ENCODE results near the gene NHSL2.

NHSL2 gene

GRCh38 chrX:72009731-72010130 is 99.1 kb downstream of the NHSL2 start:
- H3K27me3 ChIP-seq (replicated peaks in 2 of 5; ENCODE audit: control insufficient read depth in 4 of 5, insufficient read depth in 5 of 5, low read length in 4 of 5): peaks cover 0 to 14% (median 0%) of the 10 kb centered on the region in 5 experiments
- WGBS (ENCODE audit: insufficient coverage): no CpG with 5 or more reads among the region's 2 CpGs
- H3K36me3 ChIP-seq (ENCODE audit: control insufficient read depth in 4 of 4, insufficient read depth in 4 of 4, low read length in 3 of 4): no peaks in the 10 kb centered on the region
- H3K27ac ChIP-seq (ENCODE audit: insufficient read depth in 1 of 2, low read depth in 1 of 2, low read length in 2 of 2, poor library complexity in 1 of 2, severe bottlenecking in 2 of 2): no peak overlapping the region
- POLR2A ChIA-PET: no interaction called here
- H3K4me1 ChIP-seq (ENCODE audit: control extremely low read depth in 1 of 4, control insufficient read depth in 4 of 4, insufficient read depth in 4 of 4, low read length in 3 of 4): no peaks in the 10 kb centered on the region
- H3K9me3 ChIP-seq (ENCODE audit: control extremely low read depth in 1 of 5, control insufficient read depth in 4 of 5, insufficient read depth in 2 of 5, low read depth in 1 of 5, low read length in 4 of 5): no peaks in the 10 kb centered on the region
- DNase-seq: no peak
- no peak overlapping the region for H3K4me3 ChIP-seq (ENCODE audit: control insufficient read depth in 1 of 7, extremely low read depth in 1 of 7, insufficient read depth in 4 of 7, low read depth in 2 of 7, low read length in 6 of 7)
- CTCF ChIA-PET: interaction anchor here (1.6 kb wide), 1 partner anchor 8 kb away, joined by 4 read pairs; no protein-coding TSS in a partner anchor

DNA sequence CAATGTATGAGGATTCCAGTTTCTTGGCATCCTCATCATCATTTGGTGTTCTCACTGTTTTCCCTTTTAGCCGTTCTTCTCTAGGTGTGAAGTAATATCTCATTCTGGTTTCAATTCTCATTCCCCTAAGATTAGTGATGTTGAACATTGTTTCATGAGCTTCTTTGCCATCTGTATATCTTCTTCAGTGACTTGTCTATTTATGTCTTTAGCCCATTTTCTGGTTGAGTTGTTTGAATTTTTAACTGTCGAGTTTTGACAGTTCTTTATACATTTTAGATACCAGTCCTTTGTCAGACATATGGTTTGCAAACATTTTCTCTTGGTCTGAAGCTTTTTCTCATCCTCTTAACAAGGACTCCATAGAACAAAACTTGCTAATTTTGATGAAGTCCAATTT is 101.1 kb downstream of the NHSL2 start:
- CTCF ChIA-PET: interaction anchor here (1.1 to 3.3 kb wide), 3 partner anchors 8 to 36 kb away, joined by 3 to 16 read pairs (median 3); no protein-coding TSS in a partner anchor
- Histone ChIP-seq H3K27me3 (replicated peaks in 2 of 5; ENCODE audit: control insufficient read depth in 4 of 5, insufficient read depth in 5 of 5, low read length in 4 of 5) (peaks cover 0 to 15% (median 0%) of the 10 kb centered on the region in 5 experiments), H3K9me3 (ENCODE audit: control extremely low read depth in 1 of 5, control insufficient read depth in 4 of 5, insufficient read depth in 2 of 5, low read depth in 1 of 5, low read length in 4 of 5) (no peaks in the 10 kb centered on the region), H3K4me3 (ENCODE audit: control insufficient read depth in 1 of 7, extremely low read depth in 1 of 7, insufficient read depth in 4 of 7, low read depth in 2 of 7, low read length in 6 of 7) (no peak overlapping the region), H3K27ac (ENCODE audit: insufficient read depth in 1 of 2, low read depth in 1 of 2, low read length in 2 of 2, poor library complexity in 1 of 2, severe bottlenecking in 2 of 2) (no peak overlapping the region), H3K4me1 (ENCODE audit: control extremely low read depth in 1 of 4, control insufficient read depth in 4 of 4, insufficient read depth in 4 of 4, low read length in 3 of 4) (no peaks in the 10 kb centered on the region), H3K36me3 (ENCODE audit: control insufficient read depth in 4 of 4, insufficient read depth in 4 of 4, low read length in 3 of 4) (no peaks in the 10 kb centered on the region)
- no CpG with 5 or more reads among the region's 2 CpGs for WGBS (ENCODE audit: insufficient coverage)
- no peak for DNase-seq
- POLR2A ChIA-PET: interaction anchor here (0.6 kb wide), 1 partner anchor 96 kb away, joined by 4 read pairs; no protein-coding TSS in a partner anchor

DNA sequence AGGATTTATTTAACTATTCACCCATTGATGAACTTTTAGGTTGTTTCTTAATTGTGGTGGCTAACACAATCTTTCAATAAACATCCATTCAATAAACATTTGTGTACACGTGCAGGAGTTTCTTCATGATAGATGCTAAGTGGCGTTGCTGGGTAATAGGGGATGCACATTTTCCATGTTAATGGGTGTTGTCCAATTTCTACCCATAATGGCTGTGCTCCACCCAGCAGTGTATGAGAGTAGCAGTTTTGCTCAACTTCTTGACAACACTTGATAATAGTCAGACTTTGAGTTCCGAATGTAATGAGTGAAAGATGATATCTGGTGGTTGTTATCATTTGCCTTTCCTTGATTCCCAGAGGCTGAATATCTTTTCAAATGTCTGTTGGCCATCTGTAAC is 104.7 kb downstream of the NHSL2 start:
- ChIA-PET POLR2A (no interaction called here), CTCF (interaction anchor here (12.1 kb wide), 1 partner anchor 113 kb away, joined by 127 read pairs; the partner anchor contains the start of gene RTL5)
- Histone ChIP-seq H3K36me3 (ENCODE audit: control insufficient read depth in 4 of 4, insufficient read depth in 4 of 4, low read length in 3 of 4) (no peaks in the 10 kb centered on the region), H3K4me3 (ENCODE audit: control insufficient read depth in 1 of 7, extremely low read depth in 1 of 7, insufficient read depth in 4 of 7, low read depth in 2 of 7, low read length in 6 of 7) (no peak overlapping the region), H3K4me1 (ENCODE audit: control extremely low read depth in 1 of 4, control insufficient read depth in 4 of 4, insufficient read depth in 4 of 4, low read length in 3 of 4) (peaks cover 2 to 22% (median 14%) of the 10 kb centered on the region in 4 experiments), H3K27me3 (replicated peaks in 2 of 5; ENCODE audit: control insufficient read depth in 4 of 5, insufficient read depth in 5 of 5, low read length in 4 of 5) (peaks cover 0 to 31% (median 0%) of the 10 kb centered on the region in 5 experiments), H3K9me3 (ENCODE audit: control extremely low read depth in 1 of 5, control insufficient read depth in 4 of 5, insufficient read depth in 2 of 5, low read depth in 1 of 5, low read length in 4 of 5) (no peaks in the 10 kb centered on the region), H3K27ac (ENCODE audit: insufficient read depth in 1 of 2, low read depth in 1 of 2, low read length in 2 of 2, poor library complexity in 1 of 2, severe bottlenecking in 2 of 2) (no peak overlapping the region)
- no peak for DNase-seq
- WGBS (ENCODE audit: insufficient coverage): 92% methylated on average over 2 of the region's 3 CpGs

- peaks cover 4 to 31% (median 16%) of the 10 kb centered on the region in 4 experiments for H3K4me1 ChIP-seq (ENCODE audit: control extremely low read depth in 1 of 4, control insufficient read depth in 4 of 4, insufficient read depth in 4 of 4, low read length in 3 of 4)
- H3K27me3 ChIP-seq (replicated peaks in 2 of 5; ENCODE audit: control insufficient read depth in 4 of 5, insufficient read depth in 5 of 5, low read length in 4 of 5): peaks cover 0 to 31% (median 0%) of the 10 kb centered on the region in 5 experiments
- no peak overlapping the region for H3K4me3 ChIP-seq (ENCODE audit: control insufficient read depth in 1 of 7, extremely low read depth in 1 of 7, insufficient read depth in 4 of 7, low read depth in 2 of 7, low read length in 6 of 7)
- no peak for DNase-seq
- no peaks in the 10 kb centered on the region for H3K9me3 ChIP-seq (ENCODE audit: control extremely low read depth in 1 of 5, control insufficient read depth in 4 of 5, insufficient read depth in 2 of 5, low read depth in 1 of 5, low read length in 4 of 5)
- H3K27ac ChIP-seq (ENCODE audit: insufficient read depth in 1 of 2, low read depth in 1 of 2, low read length in 2 of 2, poor library complexity in 1 of 2, severe bottlenecking in 2 of 2): no peak overlapping the region
- ChIA-PET POLR2A (interaction anchor here (0.6 kb wide), 1 partner anchor 165 kb away, joined by 3 read pairs; no protein-coding TSS in a partner anchor), CTCF (interaction anchor here (1.0 to 12.1 kb wide), 7 partner anchors 7 to 111 kb away, joined by 3 to 127 read pairs (median 4); partner anchors contain the start of genes NHSL2 and RTL5)
- no peaks in the 10 kb centered on the region for H3K36me3 ChIP-seq (ENCODE audit: control insufficient read depth in 4 of 4, insufficient read depth in 4 of 4, low read length in 3 of 4)
- 75% methylated on average over 2 of the region's 4 CpGs for WGBS (ENCODE audit: insufficient coverage)
Measured at GRCh38 chrX:72016881-72017783, 106.5 kb downstream of the NHSL2 start.

GRCh38 chrX:72018277-72019112 is 107.8 kb downstream of the NHSL2 start:
- Histone ChIP-seq H3K9me3 (ENCODE audit: control extremely low read depth in 1 of 5, control insufficient read depth in 4 of 5, insufficient read depth in 2 of 5, low read depth in 1 of 5, low read length in 4 of 5) (no peaks in the 10 kb centered on the region), H3K36me3 (ENCODE audit: control insufficient read depth in 4 of 4, insufficient read depth in 4 of 4, low read length in 3 of 4) (no peaks in the 10 kb centered on the region), H3K27me3 (replicated peaks in 2 of 5; ENCODE audit: control insufficient read depth in 4 of 5, insufficient read depth in 5 of 5, low read length in 4 of 5) (peaks cover 0 to 31% (median 0%) of the 10 kb centered on the region in 5 experiments), H3K27ac (ENCODE audit: insufficient read depth in 1 of 2, low read depth in 1 of 2, low read length in 2 of 2, poor library complexity in 1 of 2, severe bottlenecking in 2 of 2) (no peak overlapping the region), H3K4me1 (ENCODE audit: control extremely low read depth in 1 of 4, control insufficient read depth in 4 of 4, insufficient read depth in 4 of 4, low read length in 3 of 4) (peaks cover 4 to 31% (median 16%) of the 10 kb centered on the region in 4 experiments), H3K4me3 (ENCODE audit: control insufficient read depth in 1 of 7, extremely low read depth in 1 of 7, insufficient read depth in 4 of 7, low read depth in 2 of 7, low read length in 6 of 7) (peak overlapping the region in 1 of 7 experiments; percentile 10)
- 35% methylated on average over 32 of the region's 70 CpGs for WGBS (ENCODE audit: insufficient coverage)
- ChIA-PET POLR2A (no interaction called here), CTCF (interaction anchor here (0.6 to 12.1 kb wide), 20 partner anchors 9 to 250 kb away, joined by 3 to 127 read pairs (median 3); partner anchors contain the start of genes NHSL2 and RTL5)
- peak; percentile 85 to 94 (median 94) for DNase-seq

GRCh38 chrX:72019487-72019886 is 108.8 kb downstream of the NHSL2 start:
- ChIA-PET CTCF (interaction anchor here (0.6 to 12.1 kb wide), 15 partner anchors 9 to 250 kb away, joined by 3 to 127 read pairs (median 3); partner anchors contain the start of gene RTL5), POLR2A (no interaction called here)
- no peak for DNase-seq
- Histone ChIP-seq H3K27me3 (replicated peaks in 2 of 5; ENCODE audit: control insufficient read depth in 4 of 5, insufficient read depth in 5 of 5, low read length in 4 of 5) (peaks cover 0 to 31% (median 0%) of the 10 kb centered on the region in 5 experiments), H3K4me1 (ENCODE audit: control extremely low read depth in 1 of 4, control insufficient read depth in 4 of 4, insufficient read depth in 4 of 4, low read length in 3 of 4) (peaks cover 4 to 31% (median 16%) of the 10 kb centered on the region in 4 experiments), H3K36me3 (ENCODE audit: control insufficient read depth in 4 of 4, insufficient read depth in 4 of 4, low read length in 3 of 4) (no peaks in the 10 kb centered on the region), H3K4me3 (ENCODE audit: control insufficient read depth in 1 of 7, extremely low read depth in 1 of 7, insufficient read depth in 4 of 7, low read depth in 2 of 7, low read length in 6 of 7) (no peak overlapping the region), H3K9me3 (ENCODE audit: control extremely low read depth in 1 of 5, control insufficient read depth in 4 of 5, insufficient read depth in 2 of 5, low read depth in 1 of 5, low read length in 4 of 5) (no peaks in the 10 kb centered on the region), H3K27ac (ENCODE audit: insufficient read depth in 1 of 2, low read depth in 1 of 2, low read length in 2 of 2, poor library complexity in 1 of 2, severe bottlenecking in 2 of 2) (no peak overlapping the region)
- WGBS (ENCODE audit: insufficient coverage): 89% methylated on average over 3 of the region's 3 CpGs
